Stimulated activated CD4-positive, alpha-beta T cell treated with anti-CD3 and anti-CD28 coated beads, Interleukin-4, amount 100 ng/mL, for 4 hours (primary cell): ENCODE measurements around the gene AMN.

Experiments
- DNase-seq, 2 experiments: peaks; one replicate each; pipeline ENCODE4 v3.0.0-alpha.2; 2020

AMN gene

GRCh38 chr14:102899516-102899900 lies 23.0 kb upstream of the AMN start:
- no peak for DNase-seq

- DNase-seq, result no peak
Measured at GRCh38 chr14:102900631-102901571, 21.6 kb upstream of the AMN start.

DNA sequence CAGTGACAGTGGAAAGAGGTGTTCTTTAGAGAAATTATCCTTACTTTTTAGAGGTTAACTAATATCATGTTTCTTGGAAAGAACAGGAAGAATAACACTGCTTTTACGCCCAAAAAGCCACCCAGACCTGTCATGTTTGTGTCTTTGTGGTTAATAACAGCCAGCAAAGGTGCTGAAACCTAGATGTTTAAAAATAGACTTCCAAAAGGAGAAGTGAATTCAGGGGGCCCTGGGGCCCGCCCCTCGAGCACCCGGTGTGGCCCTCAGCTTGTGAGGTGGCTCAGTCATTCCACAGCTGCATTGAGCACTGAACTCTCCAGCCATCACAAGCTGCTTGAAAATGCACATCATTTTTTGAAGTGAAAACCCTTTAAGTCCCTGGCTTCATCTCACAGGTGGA lies 20.8 kb upstream of the AMN start:
- no peak for DNase-seq

DNA sequence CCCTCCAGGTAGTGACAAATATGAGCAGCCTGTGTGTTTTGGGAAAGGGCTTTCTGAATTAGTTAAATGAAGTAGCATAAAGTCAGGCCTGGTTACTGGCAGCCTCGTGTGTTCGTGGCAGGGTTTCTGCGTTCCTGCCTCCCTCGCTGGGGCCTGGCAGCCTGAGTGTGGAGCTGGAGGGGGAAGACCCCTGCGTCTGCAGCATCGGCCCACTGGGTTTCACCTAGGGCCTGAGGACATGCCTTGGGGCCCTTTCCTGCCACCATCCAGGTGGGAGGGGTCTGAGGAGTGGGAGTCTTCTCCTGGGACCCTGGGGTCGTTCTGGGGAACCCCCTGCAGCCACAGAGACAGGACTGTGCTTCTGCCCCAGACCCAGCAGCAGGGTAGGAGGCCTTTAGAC lies 20.4 kb upstream of the AMN start:
- DNase-seq, result no peak

DNA sequence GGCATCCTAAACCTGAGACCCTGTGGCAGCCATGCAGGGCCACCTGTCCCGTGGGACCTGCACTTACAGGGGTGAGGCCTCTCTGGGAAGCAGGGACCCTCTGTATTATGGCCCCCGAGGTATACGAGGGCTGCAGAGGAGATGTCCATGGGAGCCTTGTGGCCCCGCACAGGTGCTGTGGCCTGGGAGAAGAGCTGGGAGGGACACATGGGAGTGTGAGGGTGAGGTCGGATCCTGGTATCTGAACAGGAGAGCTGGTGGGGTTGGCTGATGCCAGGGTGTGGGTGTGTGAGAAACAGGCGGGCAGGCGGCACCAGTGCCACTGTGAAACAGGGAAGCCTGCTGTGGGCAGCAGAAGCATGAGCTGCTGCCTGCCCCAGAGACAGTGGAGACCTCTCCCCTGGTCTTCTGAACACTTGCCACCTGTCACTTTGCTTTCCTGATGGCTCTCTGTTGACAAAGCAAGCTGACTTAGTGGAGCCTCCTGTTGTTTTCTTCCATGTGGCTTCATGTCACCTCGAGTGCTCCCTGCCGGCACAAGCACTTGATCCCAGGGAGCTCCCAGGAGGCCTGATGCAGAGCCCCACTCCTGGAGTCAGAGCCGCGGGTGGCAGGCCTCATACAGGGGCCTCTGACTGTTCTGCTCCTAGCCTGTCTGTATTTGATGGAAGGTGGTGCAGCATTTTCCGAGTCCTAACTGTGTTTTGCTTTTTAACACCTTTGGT lies 19.8 kb upstream of the AMN start:
- DNase-seq, result no peak

GRCh38 chr14:102903248-102903888 lies 19.1 kb upstream of the AMN start:
- DNase-seq, result no peak

DNA sequence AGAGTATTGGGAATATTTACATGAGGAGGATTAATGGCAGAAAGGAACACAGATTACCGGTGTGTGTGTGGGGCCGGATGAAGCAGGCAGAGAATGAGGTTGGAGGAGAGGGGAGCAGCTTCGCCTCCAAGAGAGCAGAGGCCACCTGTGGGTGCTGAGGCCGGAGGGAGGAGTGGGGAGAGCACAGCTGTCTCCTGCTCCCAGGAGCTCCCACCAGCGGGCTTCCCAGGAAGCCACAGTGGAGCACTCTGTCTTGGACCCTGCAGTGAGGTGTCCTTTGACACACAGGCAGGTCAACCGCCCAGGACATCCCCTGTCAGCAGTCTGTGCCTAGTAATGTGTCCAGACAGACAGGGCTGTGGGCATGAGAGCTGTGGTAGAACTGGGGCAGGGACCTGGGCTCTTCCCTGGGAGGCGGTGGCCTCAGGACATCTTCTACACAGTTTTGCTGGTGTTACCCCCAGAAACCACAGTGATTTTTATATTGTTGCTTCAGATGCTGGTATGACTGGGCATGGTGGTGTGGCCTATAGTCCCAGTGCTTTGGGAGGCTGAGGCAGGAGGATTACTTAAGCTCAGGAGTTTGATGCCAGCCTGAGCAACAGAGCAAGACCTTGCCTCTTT lies 18.5 kb upstream of the AMN start:
- DNase-seq, result no peak

GRCh38 chr14:102905116-102906108 lies 17.1 kb upstream of the AMN start:
- DNase-seq, result no peak

DNA sequence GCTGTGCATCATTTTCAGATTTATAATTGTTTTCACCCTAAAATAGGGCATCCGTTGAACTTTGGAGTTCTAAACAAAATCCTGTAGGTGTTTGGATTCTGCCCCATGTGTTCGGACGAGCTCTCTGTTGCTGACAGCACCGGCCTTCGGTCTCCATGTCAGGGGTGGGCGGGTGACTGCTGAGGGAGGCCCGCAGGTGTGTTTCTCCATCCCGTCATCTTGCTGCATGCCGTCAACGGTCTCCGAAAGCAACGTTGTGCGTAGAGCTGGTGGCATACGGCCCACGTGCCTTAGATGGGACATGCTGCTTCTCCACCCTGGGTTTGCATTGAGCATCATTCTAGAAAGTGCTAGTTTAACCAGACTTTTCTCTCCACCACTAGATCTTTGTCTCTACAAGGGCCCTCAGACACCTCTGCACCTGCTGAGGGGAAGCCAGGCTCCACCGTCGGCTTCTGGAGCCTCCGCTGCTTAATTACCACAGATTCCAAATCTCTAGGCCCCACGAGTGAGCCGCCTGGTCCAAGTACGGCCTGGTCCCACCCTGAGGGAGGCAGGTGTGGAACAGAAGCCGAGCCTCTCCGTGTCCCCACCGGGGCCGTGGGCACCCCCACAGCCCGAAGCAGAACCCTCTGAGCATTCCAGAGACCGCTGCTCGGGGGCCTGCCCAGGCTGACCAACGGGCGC lies 15.7 kb upstream of the AMN start:
- no peak for DNase-seq

DNA sequence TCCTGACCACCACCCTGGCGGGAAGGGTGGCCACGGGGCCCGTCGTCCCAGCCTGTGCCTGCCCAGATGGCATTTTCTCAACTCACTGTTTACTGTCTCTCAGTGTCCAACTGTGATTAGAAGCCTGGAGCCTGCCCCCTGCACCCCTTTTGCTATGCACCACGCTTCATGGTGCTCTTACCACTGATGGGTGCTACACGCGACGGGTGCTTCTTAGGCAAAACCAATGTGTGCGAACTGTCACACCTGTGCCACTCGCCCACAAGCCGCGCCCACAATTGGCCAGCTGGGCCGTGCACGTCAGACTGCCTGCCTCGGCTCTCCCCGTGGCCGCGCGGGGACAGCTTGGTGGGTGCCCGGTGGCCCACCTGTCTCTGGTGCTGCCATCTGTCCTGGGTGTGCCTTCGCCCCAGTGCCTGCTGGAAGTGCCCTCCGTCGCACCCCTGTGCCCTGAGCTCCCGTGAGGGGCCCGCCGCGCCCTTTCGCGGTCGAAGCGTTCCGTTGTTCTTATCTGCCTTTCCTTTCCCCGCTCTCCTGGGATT lies 15.1 kb upstream of the AMN start:
- DNase-seq, result no peak

- no peak for DNase-seq
Measured at GRCh38 chr14:102907980-102908730, 14.3 kb upstream of the AMN start.

GRCh38 chr14:102908766-102909455 lies 13.6 kb upstream of the AMN start:
- no peak for DNase-seq

DNA sequence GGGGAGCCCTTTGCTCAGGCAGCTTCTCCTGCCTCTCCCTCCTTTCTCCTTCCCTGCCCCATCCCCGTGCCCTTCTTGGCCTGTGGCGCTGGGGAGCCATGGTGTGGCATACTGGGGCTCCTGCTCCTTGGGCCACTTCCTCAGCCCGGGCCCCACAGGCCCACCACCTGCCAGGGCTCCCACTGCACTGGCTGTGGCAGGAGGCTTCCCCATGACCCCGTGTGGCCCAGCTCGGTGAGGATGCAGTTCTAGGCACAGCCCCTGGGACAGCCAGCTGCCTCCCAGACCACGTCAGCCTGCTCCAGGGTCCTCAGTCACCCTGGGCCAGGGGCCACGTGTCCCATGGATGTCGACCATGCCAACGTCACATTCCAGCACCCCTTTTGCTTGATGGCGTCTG lies 13.0 kb upstream of the AMN start:
- no peak for DNase-seq

DNA sequence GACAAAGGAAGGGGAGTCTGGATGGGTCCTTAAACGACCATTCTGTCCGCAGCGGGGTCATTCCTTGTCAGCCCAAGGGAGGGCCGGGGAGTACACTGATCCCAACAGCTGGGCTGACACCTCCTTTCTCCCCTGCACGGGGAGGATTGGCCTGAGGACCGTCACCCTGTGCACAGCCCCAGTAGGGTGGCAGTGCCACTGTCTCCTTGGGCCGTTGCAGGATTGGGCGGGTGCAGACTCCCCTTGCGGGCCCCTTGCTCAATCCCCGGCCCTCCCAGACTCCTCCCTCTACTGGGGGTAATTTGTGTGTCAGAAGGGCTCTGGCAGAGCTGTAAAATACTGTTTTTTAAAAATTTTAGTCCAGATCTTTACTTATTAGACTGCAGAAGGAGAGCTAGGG lies 12.6 kb upstream of the AMN start:
- DNase-seq, result no peak

DNA sequence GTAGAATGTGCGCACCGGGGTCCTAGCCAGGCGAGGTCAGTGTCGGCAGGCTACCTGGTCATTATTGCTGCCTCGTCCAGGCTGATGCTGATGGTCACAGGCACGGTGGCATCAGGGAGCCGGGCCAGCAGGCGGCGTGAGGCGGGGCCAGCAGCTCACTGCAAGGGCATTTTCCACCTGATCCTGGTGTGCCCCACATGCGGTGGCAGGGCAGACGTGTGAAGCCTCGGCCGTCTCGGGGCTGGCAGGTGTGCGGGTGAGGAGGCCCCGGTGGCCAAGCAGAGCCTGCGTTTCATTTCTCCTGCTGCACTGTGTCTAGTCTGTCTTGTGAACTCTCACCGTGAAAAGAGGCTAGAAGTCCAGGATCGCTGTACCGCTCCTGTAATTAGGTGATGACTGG lies 12.0 kb upstream of the AMN start:
- DNase-seq, result no peak

GRCh38 chr14:102911541-102911951 lies 10.9 kb upstream of the AMN start:
- no peak for DNase-seq

- no peak for DNase-seq
Measured at GRCh38 chr14:102911991-102912761, 10.3 kb upstream of the AMN start.

- no peak for DNase-seq
Measured at GRCh38 chr14:102913341-102914211, 8.9 kb upstream of the AMN start.
